Measurements from ENCODE around the gene VAC14.

- TF ChIP-seq, protein P1, sequence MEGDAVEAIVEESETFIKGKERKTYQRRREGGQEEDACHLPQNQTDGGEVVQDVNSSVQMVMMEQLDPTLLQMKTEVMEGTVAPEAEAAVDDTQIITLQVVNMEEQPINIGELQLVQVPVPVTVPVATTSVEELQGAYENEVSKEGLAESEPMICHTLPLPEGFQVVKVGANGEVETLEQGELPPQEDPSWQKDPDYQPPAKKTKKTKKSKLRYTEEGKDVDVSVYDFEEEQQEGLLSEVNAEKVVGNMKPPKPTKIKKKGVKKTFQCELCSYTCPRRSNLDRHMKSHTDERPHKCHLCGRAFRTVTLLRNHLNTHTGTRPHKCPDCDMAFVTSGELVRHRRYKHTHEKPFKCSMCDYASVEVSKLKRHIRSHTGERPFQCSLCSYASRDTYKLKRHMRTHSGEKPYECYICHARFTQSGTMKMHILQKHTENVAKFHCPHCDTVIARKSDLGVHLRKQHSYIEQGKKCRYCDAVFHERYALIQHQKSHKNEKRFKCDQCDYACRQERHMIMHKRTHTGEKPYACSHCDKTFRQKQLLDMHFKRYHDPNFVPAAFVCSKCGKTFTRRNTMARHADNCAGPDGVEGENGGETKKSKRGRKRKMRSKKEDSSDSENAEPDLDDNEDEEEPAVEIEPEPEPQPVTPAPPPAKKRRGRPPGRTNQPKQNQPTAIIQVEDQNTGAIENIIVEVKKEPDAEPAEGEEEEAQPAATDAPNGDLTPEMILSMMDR (IDR thresholded peaks at IDR 0.05; ENCODE audit: low read length): no peak
- TF ChIP-seq EZH2 (IDR thresholded peaks at IDR 0.05; ENCODE audit: borderline replicate concordance, low read length): no peak
These were observed 3.8 kb upstream of the VAC14 start for GRCh38 chr16:70804734-70805169.

Measured in OCI-LY1 (cell line).